ENCODE data around the gene SOBP.

- no peak for TF ChIP-seq CTCF (tag by site-specific recombination; IDR thresholded peaks at IDR 0.05)
- TF ChIP-seq ZNF169 (tag by site-specific recombination; IDR thresholded peaks at IDR 0.05): no peak
- no peak for TF ChIP-seq ZNF549 (tag by site-specific recombination; IDR thresholded peaks at IDR 0.05)
- no peak for TF ChIP-seq ZNF558 (tag by site-specific recombination; IDR thresholded peaks at IDR 0.05)
- no peak for TF ChIP-seq PRDM1 (tag by site-specific recombination; IDR thresholded peaks at IDR 0.05)
- TF ChIP-seq ZNF223 (tag by site-specific recombination; IDR thresholded peaks at IDR 0.05): no peak
- no peak for TF ChIP-seq ZBTB10 (tag by site-specific recombination; IDR thresholded peaks at IDR 0.05)
- no peak for TF ChIP-seq ELK4 (IDR thresholded peaks at IDR 0.05; ENCODE audit: borderline replicate concordance, low read depth, low read length)
- TF ChIP-seq ZNF707 (tag by site-specific recombination; IDR thresholded peaks at IDR 0.05): no peak
- no peak for TF ChIP-seq ZNF214 (tag by site-specific recombination; IDR thresholded peaks at IDR 0.05; ENCODE audit: borderline replicate concordance)
- no peak for TF ChIP-seq REPIN1 (tag by site-specific recombination; IDR thresholded peaks at IDR 0.05; ENCODE audit: low read depth)
Measured at GRCh38 chr6:107689190-107689589, 199.3 kb downstream of the SOBP start.

All from HEK293 (cell line).